Measurements from ENCODE around the gene BBS7. TPM values are rescaled to one million over a fixed set of nuclear protein-coding genes. Genes with fewer than 3 reads are reported as not detected.

The BBS7 gene
- total RNA-seq, 6 donors from 2014 or later, result 7.3 to 13.2 (median 9.9) TPM

DNA sequence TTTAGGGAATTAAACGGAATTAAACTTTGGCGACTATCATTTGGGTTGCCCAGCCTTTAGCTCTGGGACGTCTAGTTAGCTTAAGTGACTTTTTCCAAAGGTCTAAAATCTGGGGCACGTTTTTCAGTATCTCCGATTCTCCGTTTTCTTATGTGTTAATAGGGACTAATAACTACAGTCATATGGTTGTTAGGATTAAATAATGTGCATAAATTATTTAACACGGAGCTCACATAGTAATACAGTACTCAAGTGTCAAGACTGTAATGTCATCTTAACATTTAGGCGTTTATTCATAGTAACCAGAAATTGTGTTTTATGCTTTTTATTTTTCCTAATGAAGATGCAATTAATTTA is 46.1 kb downstream of the BBS7 start:
- DNase-seq, result no peak
- Histone ChIP-seq H3K4me3 (peak overlapping the region; percentile 50 to 80 (median 70)), H3K9me3 (no peaks in the 10 kb centered on the region), H3K27me3 (no peaks in the 10 kb centered on the region), H3K27ac (peak overlapping the region; percentile 43 to 84 (median 75)), H3K36me3 (peaks cover 0 to 24% (median 0%) of the 10 kb centered on the region in 4 donors), H3K4me1 (peaks cover 8 to 12% (median 10%) of the 10 kb centered on the region in 4 donors)
- no peak for ATAC-seq (ENCODE audit: low FRiP score in 2 of 2)
- TF ChIP-seq EP300 (IDR thresholded peaks at IDR 0.05), result no peak
- no peak for TF ChIP-seq POLR2A (IDR thresholded peaks at IDR 0.05)
- TF ChIP-seq, protein P1, sequence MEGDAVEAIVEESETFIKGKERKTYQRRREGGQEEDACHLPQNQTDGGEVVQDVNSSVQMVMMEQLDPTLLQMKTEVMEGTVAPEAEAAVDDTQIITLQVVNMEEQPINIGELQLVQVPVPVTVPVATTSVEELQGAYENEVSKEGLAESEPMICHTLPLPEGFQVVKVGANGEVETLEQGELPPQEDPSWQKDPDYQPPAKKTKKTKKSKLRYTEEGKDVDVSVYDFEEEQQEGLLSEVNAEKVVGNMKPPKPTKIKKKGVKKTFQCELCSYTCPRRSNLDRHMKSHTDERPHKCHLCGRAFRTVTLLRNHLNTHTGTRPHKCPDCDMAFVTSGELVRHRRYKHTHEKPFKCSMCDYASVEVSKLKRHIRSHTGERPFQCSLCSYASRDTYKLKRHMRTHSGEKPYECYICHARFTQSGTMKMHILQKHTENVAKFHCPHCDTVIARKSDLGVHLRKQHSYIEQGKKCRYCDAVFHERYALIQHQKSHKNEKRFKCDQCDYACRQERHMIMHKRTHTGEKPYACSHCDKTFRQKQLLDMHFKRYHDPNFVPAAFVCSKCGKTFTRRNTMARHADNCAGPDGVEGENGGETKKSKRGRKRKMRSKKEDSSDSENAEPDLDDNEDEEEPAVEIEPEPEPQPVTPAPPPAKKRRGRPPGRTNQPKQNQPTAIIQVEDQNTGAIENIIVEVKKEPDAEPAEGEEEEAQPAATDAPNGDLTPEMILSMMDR (IDR thresholded peaks at IDR 0.05), result no peak
- TF ChIP-seq POLR2AphosphoS5 (IDR thresholded peaks at IDR 0.05), result no peak
- 4 to 6% methylated on average over 8 of the region's 8 CpGs for WGBS, 2 donors

DNA sequence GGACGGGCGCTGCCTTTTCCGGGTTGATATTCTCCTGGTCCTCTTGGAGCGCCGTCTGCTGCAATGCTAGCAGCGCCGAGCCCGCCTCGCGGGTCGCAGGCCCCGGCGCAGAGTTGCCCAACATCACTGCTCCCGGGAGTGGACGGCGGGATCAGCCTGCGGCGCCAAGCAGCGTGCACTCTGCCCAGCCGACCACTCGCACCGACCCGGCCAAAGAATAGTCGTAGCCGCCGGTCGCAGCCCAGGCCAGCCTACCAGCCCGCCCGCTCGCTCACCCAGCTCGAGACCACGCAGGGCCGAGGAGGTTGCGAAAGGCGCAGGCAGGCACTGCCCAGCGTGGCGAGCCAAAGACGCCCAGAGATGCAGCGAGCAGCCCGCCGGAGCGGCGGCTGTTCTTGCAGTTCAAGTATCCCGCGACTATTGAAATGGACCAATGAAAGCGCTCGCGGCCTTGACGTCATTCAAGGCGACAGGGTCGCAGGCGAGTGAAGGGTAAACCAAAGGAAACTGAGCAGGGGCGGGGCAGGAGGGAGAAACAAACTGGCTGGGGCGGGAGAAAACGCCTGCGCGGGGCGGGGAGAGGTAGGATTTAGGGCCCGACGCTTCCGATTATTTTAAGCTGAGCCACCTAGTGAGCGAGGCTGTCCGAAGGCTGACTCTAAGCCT is 46.6 kb downstream of the BBS7 start, which contains the start of gene CCNA2:
CCNA2 (minus strand) TSS at position 379 of the 666 bp plus-strand sequence; CDS start at position 124, 255 bp downstream.
- peaks cover 8 to 12% (median 10%) of the 10 kb centered on the region in 4 donors for H3K4me1 ChIP-seq
- H3K36me3 ChIP-seq, result peaks cover 0 to 28% (median 0%) of the 10 kb centered on the region in 4 donors
- H3K27me3 ChIP-seq, result no peaks in the 10 kb centered on the region
- 0 to 3% methylated on average over 42 to 60 of the region's 63 CpGs for WGBS, 2 donors
- ATAC-seq (ENCODE audit: low FRiP score in 2 of 2) (peak; percentile 98 to 100), DNase-seq (peak; percentile 91 to 97)
- H3K4me3 ChIP-seq, result peak within 1 kb of the TSS; percentile 50 to 80 (median 70)
- H3K27ac ChIP-seq, result peak within 1 kb of the TSS; percentile 43 to 84 (median 75)
- no peaks in the 10 kb centered on the region for H3K9me3 ChIP-seq
- TF ChIP-seq POLR2AphosphoS5 (IDR thresholded peaks at IDR 0.05) (peak; percentile 54 to 91), POLR2A (IDR thresholded peaks at IDR 0.05) (peak in 2 of 4 donors; percentile 51 to 59), EP300 (IDR thresholded peaks at IDR 0.05) (no peak)
- TF ChIP-seq, protein P1 (IDR thresholded peaks at IDR 0.05), result no peak

DNA sequence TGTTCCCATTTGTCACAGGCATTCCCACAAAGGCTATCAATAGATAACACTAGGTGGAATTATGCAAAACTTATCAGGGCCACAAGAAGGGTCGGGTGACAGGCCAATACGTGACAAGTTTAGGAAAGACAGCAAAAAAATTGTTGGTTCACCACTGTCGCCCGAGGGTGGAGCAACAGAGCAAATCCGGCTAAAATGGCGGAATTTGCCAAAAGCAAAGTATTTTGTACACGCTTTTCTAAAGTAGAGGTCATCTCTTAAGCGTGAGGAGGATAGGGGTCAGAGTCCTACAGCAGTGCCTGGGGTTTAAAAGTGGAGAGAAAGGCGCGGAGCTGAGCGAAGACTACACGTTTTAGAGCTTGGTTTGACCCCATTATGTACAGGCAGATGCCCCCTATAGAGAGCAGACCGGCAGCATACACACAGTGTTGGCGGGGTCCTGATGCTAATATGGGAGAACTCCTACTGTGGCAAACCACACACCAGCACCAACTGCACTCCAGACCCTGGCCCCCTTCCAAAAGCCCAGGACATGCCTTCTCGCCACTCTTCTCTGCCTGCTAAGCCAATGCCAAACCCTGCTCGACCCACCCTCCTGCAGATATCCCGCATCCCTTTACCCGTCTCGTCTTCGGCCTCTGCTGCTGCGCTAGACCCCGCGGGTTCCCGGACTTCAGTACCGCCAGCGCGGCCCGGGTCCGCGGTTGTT is 47.3 kb downstream of the BBS7 start:
- Histone ChIP-seq H3K9me3 (no peaks in the 10 kb centered on the region), H3K36me3 (peaks cover 0 to 28% (median 1%) of the 10 kb centered on the region in 4 donors), H3K4me3 (peak overlapping the region; percentile 27 to 80 (median 70)), H3K27ac (peak overlapping the region in 2 of 4 donors; percentile 71 to 84), H3K4me1 (peaks cover 8 to 12% (median 10%) of the 10 kb centered on the region in 4 donors), H3K27me3 (no peaks in the 10 kb centered on the region)
- peak in 1 of 2 donors; percentile 22 for DNase-seq
- TF ChIP-seq, protein P1 (IDR thresholded peaks at IDR 0.05), result no peak
- TF ChIP-seq POLR2AphosphoS5 (IDR thresholded peaks at IDR 0.05) (no peak), EP300 (IDR thresholded peaks at IDR 0.05) (no peak), POLR2A (IDR thresholded peaks at IDR 0.05) (no peak)
- 2% methylated on average over 30 of the region's 30 CpGs for WGBS, 2 donors
- peak; percentile 7 to 41 for ATAC-seq (ENCODE audit: low FRiP score in 2 of 2)

DNA sequence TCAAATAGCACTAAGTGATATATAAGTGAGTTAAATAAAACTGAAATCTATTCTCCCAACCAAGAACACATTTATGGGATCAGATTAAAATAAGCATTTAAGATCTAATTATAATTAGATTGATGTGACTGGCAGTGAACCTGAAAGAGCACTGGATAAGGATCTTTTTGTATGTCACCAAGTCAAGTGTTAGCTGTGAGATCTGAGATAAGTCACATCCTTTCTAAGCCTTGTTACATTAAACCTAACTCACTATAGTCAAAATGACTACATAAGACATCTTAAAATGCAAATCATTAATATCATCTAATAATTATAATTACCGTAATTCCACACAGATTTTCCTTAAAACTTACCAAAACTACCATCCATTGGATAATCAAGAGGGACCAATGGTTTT is 48.2 kb downstream of the BBS7 start:
- TF ChIP-seq EP300 (IDR thresholded peaks at IDR 0.05) (no peak), POLR2A (IDR thresholded peaks at IDR 0.05) (no peak), POLR2AphosphoS5 (IDR thresholded peaks at IDR 0.05) (no peak)
- TF ChIP-seq, protein P1 (IDR thresholded peaks at IDR 0.05), result no peak
- Histone ChIP-seq H3K9me3 (no peaks in the 10 kb centered on the region), H3K4me3 (peak overlapping the region in 1 of 4 donors; percentile 80), H3K27me3 (no peaks in the 10 kb centered on the region), H3K27ac (no peak overlapping the region), H3K36me3 (peaks cover 0 to 32% (median 6%) of the 10 kb centered on the region in 4 donors), H3K4me1 (peaks cover 8 to 12% (median 10%) of the 10 kb centered on the region in 4 donors)
- ATAC-seq (ENCODE audit: low FRiP score in 2 of 2) (no peak), DNase-seq (no peak)
- WGBS, 2 donors, result 92 to 100% methylated on average over 1 of the region's 1 CpG
